HG02763 (cell line): ENCODE data around the gene PPP3CB.
"Not testable (repeated sequence)": the region's sequence is repeated elsewhere in the genome, so short reads cannot be mapped to it uniquely, and the experiment has no call there.

Experiments used
- ATAC-seq: cut with Tn5 transposase; IDR thresholded peaks from one replicate; pipeline ENCODE4 v1.9.1; 2021; ENCODE audit warnings: mild to moderate bottlenecking, moderate library complexity; ENCODE audit not compliant: unreplicated experiment

Gene PPP3CB

GRCh38 chr10:73423309-73423708, 72.5 kb downstream of the PPP3CB start:
- no peak for ATAC-seq

GRCh38 chr10:73416571-73416970, 79.3 kb downstream of the PPP3CB start:
- no peak for ATAC-seq

- ATAC-seq, result no peak
Measured at GRCh38 chr10:73414230-73414945, 81.4 kb downstream of the PPP3CB start.

GRCh38 chr10:73413528-73414229, 82.1 kb downstream of the PPP3CB start, which contains the start of gene ANXA7:
ANXA7 (minus strand) TSS chr10:73414058; CDS start chr10:73400856, 13,202 bp downstream.
- ATAC-seq, result peak; percentile 91

GRCh38 chr10:73413108-73413527, 82.7 kb downstream of the PPP3CB start:
- ATAC-seq, result peak; percentile 26

- no peak for ATAC-seq
Measured at GRCh38 chr10:73410897-73411296, 84.9 kb downstream of the PPP3CB start.

GRCh38 chr10:73408978-73409521, 86.8 kb downstream of the PPP3CB start:
- no peak for ATAC-seq

GRCh38 chr10:73408061-73408460, 87.8 kb downstream of the PPP3CB start:
- ATAC-seq, result no peak

- ATAC-seq, result no peak
Measured at GRCh38 chr10:73407495-73407894, 88.3 kb downstream of the PPP3CB start.

- ATAC-seq, result no peak
Measured at GRCh38 chr10:73406846-73407245, 89.0 kb downstream of the PPP3CB start.

- no peak for ATAC-seq
Measured at GRCh38 chr10:73405556-73405955, 90.3 kb downstream of the PPP3CB start.

GRCh38 chr10:73404690-73405089, 91.1 kb downstream of the PPP3CB start:
- no peak for ATAC-seq

GRCh38 chr10:73401636-73402035, 94.2 kb downstream of the PPP3CB start:
- ATAC-seq, result no peak

- ATAC-seq, result no peak
Measured at GRCh38 chr10:73399063-73399462, 96.8 kb downstream of the PPP3CB start.

- ATAC-seq, result no peak
Measured at GRCh38 chr10:73398024-73398423, 97.8 kb downstream of the PPP3CB start.

GRCh38 chr10:73394325-73394724, 101.5 kb downstream of the PPP3CB start:
- ATAC-seq, result not testable (repeated sequence)

- ATAC-seq, result no peak
Measured at GRCh38 chr10:73388228-73388627, 107.6 kb downstream of the PPP3CB start.

GRCh38 chr10:73386583-73386982, 109.2 kb downstream of the PPP3CB start:
- ATAC-seq, result no peak
